Loucy (cell line): ENCODE results near the gene R3HDML.

ENCODE experiments used
- EZH2phosphoT487 ChIP-seq: fragments of 200-600 bp; IDR thresholded peaks from 2 replicates; pipeline ENCODE4 v1.6.1; 2018; ENCODE audit warnings: antibody characterized with exemption, mild to moderate bottlenecking, moderate library complexity, borderline replicate concordance
- TF ChIP-seq, protein P1 (sequence below): fragments of 200-600 bp; sonication (generic); conservative IDR thresholded peaks from 2 replicates; pipeline ENCODE4 v1.5.1; 2014; ENCODE audit warnings: mild to moderate bottlenecking, antibody characterized with exemption, low read length

GRCh38 chr20:44336086-44336485, 757 bp upstream of the R3HDML start:
- TF ChIP-seq, protein P1, sequence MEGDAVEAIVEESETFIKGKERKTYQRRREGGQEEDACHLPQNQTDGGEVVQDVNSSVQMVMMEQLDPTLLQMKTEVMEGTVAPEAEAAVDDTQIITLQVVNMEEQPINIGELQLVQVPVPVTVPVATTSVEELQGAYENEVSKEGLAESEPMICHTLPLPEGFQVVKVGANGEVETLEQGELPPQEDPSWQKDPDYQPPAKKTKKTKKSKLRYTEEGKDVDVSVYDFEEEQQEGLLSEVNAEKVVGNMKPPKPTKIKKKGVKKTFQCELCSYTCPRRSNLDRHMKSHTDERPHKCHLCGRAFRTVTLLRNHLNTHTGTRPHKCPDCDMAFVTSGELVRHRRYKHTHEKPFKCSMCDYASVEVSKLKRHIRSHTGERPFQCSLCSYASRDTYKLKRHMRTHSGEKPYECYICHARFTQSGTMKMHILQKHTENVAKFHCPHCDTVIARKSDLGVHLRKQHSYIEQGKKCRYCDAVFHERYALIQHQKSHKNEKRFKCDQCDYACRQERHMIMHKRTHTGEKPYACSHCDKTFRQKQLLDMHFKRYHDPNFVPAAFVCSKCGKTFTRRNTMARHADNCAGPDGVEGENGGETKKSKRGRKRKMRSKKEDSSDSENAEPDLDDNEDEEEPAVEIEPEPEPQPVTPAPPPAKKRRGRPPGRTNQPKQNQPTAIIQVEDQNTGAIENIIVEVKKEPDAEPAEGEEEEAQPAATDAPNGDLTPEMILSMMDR = no peak
- no peak for TF ChIP-seq EZH2phosphoT487
